Fibroblast of the conjunctiva (primary cell): ENCODE results near the gene DBX2.
"Not testable (repeated sequence)": the region's sequence is repeated elsewhere in the genome, so short reads cannot be mapped to it uniquely, and the experiment has no call there.

ENCODE experiments used
- DNase-seq: peaks from one replicate; pipeline ENCODE4 v3.0.0-alpha.2; 2010; ENCODE audit warnings: low read depth

The DBX2 gene

DNA sequence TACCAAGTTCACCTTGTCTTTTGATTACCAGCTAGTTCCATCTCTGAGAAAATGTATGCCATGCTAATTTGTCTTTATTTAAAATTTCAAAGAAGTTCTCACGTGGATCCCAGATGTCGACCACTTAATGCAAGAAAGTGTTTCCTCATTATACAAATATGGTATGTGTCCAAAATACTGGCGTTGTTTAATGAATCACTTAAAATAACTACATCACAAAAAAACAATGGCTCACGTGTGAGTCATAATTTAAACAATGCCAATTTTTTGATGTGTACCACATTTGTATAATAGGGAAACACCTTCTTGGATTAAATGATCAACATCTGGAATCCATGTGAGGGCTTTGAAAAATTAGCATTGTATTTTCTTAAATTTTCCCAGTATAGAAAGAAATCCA lies 40.8 kb downstream of the DBX2 start:
- peak; percentile 47 for DNase-seq

DNA sequence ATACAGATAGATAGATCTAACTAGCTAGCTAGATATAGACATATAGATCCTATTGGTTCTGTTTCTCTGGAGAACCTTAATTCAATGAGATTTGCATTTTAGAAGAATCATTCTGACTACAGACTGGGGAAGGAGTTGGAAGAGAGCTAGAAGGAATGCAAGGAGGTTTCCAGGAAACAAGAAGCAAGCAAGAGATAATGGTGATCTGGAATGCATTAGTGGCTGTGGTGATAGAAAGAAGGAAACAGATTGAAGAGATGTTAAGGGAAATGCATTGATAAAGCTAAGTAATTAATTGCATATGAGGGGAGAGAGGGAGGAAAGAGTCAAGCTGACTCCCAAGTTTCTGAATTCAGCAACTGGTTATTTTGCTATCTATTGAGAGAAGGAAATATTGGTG lies 42.7 kb downstream of the DBX2 start:
- DNase-seq = no peak

DNA sequence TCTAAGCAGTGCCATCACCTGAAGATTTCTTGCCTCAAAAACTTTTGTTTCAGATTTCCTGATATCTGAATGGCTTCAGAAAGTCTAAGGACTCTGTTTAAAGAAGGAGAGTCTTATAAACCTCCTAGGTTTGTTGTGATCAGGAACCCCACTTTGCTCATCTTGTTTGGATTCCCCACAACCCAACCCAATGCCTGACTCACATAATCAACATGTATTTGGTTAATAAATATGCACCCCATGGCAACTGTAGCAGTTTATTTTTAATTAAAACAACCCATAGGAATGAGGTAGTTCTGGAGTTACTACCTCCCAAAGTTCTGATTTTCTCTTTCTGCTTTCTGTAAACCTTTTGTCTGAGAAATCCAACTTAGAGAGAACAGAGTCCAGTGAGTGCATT lies 51.5 kb downstream of the DBX2 start:
- DNase-seq = no peak

DNA sequence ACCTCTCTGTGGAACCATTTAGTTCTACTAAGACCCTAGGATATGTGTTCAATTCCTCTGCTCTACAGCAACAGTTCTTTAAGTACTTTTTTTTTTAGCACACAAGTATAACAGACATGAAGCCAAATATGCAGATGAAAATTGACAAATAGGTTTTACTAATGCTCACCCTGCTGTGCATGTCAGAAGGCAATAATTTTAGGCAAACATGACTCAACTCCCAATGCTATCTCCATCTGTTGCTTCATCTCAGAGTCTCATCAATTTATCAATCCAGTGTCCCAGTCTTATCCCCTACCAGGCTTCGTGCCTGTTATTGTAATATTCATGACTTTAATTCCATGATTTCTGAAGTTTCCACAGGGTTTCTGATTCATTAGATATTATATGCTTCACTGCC lies 57.7 kb downstream of the DBX2 start:
- DNase-seq = no peak

DNA sequence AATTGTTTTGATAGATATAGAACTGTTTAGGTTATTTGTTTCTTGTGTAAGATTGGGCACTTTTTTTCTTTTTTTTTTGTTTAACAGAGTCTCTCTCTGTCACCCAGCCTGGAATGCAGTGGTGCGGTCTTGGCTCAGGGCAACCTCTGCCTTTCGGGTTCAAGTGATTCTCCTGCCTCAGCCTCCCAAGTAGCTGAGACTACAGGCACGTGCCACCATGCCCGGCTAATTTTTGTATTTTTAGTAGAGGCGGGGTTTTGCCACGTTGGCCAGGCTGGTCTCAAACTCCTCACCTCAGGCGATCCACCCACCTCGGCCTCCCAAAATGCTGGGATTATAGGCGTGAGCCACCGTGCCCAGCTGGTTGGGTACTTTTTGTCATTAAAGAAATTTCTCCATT lies 66.0 kb downstream of the DBX2 start:
- DNase-seq = not testable (repeated sequence)

DNA sequence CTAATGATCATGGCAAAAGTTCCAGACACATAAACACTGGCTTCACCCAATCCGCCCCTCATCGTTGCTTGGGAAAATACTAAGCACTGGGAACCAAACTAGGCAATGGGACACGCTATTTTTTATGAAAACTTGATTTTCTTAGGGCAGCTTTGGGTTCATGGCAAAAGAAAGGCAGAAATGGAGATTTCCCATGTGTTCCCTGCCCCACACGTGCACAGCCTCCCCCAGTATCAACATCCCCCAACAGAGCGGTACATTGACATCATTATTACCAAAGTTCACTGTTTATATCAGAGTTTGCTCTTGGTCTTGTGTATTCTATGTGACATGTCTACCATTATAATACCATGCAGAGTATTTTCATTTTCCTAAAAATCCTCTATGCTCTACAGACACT lies 71.0 kb downstream of the DBX2 start:
- DNase-seq = no peak

DNA sequence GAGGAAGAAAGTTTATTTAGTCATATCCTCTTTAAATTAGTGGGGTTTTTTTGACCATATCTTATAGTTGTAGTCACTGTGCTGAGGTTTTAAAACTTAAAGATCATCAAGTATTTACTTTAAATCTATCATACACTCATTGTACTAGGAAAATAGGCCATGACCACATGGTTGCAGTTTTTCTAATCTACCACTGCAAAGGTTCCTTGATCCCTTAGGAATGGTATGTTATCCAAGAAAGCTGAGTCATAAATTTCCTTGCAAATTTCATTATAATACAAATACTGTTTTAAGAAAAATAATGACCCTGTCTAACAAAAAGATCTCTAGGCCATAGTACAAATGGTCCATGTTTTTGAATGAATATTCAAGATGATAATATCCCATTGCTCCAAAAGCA lies 74.7 kb downstream of the DBX2 start:
- no peak for DNase-seq

DNA sequence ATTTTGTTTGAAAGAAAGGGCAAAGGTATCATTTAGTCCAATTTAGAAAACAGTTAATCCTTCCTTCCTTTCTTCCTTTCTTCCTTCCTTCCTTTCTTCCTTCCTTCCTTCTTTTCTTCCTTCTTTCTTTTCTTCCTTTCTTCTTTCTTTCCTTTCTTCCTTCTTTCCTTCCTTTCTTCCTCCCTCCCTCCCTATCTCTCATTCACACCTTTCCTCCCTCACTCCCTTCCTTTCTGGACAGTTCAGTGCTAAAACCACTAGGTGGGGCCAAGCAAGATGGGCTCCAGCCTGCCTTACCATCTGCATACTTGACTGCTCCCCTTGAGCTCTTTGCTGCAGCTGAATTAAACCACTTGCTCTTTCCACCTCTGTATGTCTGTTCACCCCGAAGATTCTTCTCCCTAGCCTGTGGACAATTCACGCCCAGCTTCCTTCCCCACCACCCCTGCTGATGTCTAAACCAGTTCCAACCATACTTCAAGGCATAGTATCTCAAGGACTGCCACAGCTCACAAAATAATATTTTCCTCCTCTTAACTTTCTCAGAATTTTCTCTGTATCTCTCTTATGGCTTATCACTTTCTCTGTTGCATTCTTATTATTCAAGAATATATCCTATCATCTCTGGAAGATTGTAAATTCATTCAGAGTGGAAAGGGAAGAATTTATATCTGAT lies 78.0 kb downstream of the DBX2 start:
- no peak for DNase-seq

DNA sequence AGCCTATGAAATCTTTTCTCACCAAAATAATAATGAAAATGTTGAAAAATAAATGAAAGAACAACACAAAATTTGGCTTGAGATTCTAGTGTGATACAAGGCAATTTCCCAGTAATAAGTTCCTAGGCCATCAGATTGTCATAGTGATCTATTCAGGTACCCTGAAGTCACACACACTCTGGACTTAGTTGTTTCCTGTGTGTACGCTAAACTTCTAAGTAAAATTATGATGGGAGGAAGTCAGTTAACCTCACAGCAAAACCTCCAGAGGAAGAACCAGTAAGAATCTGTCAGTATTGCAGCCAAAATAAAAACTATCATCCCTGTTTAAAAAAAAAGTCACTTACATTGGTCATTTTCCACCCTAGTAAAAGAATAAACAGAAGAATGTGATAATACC lies 81.9 kb downstream of the DBX2 start:
- DNase-seq = no peak
